Ecto neural progenitor cell (in vitro differentiated cells): ENCODE measurements around the gene ADCY3.

Experiments used
- DNase-seq: peaks from one replicate; pipeline ENCODE4 v3.0.0-alpha.2; 2018; ENCODE audit warnings: low spot score

ADCY3 gene

GRCh38 chr2:24903161-24904103 is 16.6 kb downstream of the ADCY3 start:
- DNase-seq = no peak

GRCh38 chr2:24899361-24899910 is 20.6 kb downstream of the ADCY3 start:
- no peak for DNase-seq

GRCh38 chr2:24898122-24899109 is 21.6 kb downstream of the ADCY3 start:
- no peak for DNase-seq

GRCh38 chr2:24894750-24895149 is 25.3 kb downstream of the ADCY3 start:
- DNase-seq = no peak

GRCh38 chr2:24893934-24894333 is 26.1 kb downstream of the ADCY3 start:
- no peak for DNase-seq

GRCh38 chr2:24892928-24893327 is 27.1 kb downstream of the ADCY3 start:
- no peak for DNase-seq

GRCh38 chr2:24891201-24891600 is 28.8 kb downstream of the ADCY3 start:
- no peak for DNase-seq

GRCh38 chr2:24889221-24889620 is 30.8 kb downstream of the ADCY3 start:
- DNase-seq = no peak

- no peak for DNase-seq
Observed at GRCh38 chr2:24888177-24888576, 31.9 kb downstream of the ADCY3 start.

GRCh38 chr2:24887307-24887874 is 32.6 kb downstream of the ADCY3 start:
- no peak for DNase-seq

- no peak for DNase-seq
Observed at GRCh38 chr2:24886691-24887304, 33.2 kb downstream of the ADCY3 start.

- no peak for DNase-seq
Observed at GRCh38 chr2:24886126-24886501, 33.9 kb downstream of the ADCY3 start.

GRCh38 chr2:24885221-24886125 is 34.6 kb downstream of the ADCY3 start:
- no peak for DNase-seq

- DNase-seq = no peak
Observed at GRCh38 chr2:24883946-24884345, 36.1 kb downstream of the ADCY3 start.

GRCh38 chr2:24881623-24882022 is 38.4 kb downstream of the ADCY3 start:
- DNase-seq = no peak

- no peak for DNase-seq
Observed at GRCh38 chr2:24881158-24881557, 38.9 kb downstream of the ADCY3 start.

GRCh38 chr2:24878341-24878740 is 41.7 kb downstream of the ADCY3 start:
- DNase-seq = no peak

- DNase-seq = no peak
Observed at GRCh38 chr2:24877646-24878045, 42.4 kb downstream of the ADCY3 start.

GRCh38 chr2:24877067-24877466 is 43.0 kb downstream of the ADCY3 start:
- no peak for DNase-seq

- DNase-seq = no peak
Observed at GRCh38 chr2:24875901-24876300, 44.1 kb downstream of the ADCY3 start.

- no peak for DNase-seq
Observed at GRCh38 chr2:24875272-24875671, 44.8 kb downstream of the ADCY3 start.
